GM18868 (cell line): ENCODE data around the gene RPA4.
A peak's percentile ranks its signal among the peaks of the same experiment; 100 is the strongest.
"Not testable (repeated sequence)": the region's sequence is repeated elsewhere in the genome, so short reads cannot be mapped to it uniquely, and the experiment has no call there.

Experiments
- ATAC-seq: cut with Tn5 transposase; IDR thresholded peaks from one replicate; pipeline ENCODE4 v1.9.1; 2021; ENCODE audit warnings: mild to moderate bottlenecking, moderate library complexity; ENCODE audit not compliant: unreplicated experiment

RPA4 gene, protein sequence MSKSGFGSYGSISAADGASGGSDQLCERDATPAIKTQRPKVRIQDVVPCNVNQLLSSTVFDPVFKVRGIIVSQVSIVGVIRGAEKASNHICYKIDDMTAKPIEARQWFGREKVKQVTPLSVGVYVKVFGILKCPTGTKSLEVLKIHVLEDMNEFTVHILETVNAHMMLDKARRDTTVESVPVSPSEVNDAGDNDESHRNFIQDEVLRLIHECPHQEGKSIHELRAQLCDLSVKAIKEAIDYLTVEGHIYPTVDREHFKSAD

DNA sequence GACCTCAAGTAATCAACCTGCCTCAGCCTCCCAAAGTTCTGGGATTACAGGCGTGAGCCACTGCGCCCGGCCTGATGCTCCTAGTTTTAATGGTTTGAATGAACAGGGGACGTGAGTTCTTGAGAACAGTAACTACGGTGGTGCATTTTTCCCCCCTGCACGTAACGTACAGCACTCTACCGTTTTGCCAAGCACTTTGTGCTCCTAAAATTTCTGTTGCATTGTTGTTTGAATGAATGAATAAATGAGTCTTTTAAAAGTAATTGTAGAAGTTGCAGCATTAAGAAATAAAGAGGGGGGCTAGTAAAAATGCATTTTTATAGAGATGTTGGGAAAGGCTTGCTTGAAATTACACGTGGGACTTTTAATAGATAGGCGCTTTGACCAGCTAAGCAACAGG is at the start of gene RPA4:
TSS of gene RPA4 (plus strand) at position 301 of the 400 bp plus-strand sequence. CDS start 403 bp downstream, outside the sequence.
- ATAC-seq, result no peak

DNA sequence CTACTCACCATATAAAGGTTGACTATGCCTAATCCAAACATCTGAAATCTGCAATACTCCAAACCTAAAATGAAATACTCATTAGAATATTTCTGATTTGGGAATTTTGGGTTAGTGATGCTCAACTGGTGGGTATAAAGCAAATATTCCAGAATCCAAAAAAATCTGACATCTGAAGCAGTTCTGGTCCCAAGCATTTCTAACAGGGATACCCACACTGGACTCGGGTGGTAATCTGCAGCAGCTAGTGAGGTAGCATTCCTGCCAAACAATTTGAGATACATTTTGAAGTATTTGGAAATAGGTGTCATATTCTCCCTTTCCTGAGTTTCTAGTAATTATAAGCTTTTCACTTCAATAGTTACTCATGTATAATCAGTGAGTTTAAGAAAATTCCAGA is 49.6 kb upstream of the RPA4 start:
- no peak for ATAC-seq

DNA sequence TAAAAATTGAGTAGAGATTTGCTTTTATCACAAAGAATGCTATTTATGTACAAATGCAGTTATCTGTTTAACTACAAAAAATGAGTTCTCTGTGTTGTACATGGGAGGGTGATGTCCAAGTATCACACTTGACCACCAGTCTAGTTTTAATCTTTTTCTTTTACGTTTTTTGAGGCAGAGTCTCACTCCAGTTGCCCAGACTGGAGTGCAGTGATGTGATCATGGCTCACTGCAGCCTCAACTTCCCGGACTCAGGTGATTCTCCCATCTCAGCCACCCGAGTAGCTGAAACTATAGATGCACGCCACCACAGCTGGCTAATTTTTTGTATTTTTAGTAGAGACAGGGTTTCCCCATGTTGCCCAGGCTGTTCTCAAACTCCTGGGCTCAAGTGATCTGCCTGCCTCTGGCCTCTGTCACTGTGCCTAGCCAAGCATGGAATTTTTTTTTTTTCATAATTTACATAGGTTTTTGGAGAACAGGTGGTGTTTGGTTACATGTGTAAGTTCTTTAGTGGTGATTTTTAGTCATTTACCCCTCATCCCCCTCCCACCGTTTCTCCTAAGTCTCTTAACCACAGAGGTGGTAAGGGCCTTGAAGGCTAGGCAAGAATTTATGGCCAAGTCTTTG is 47.9 kb upstream of the RPA4 start:
- ATAC-seq, result peak; percentile 83

DNA sequence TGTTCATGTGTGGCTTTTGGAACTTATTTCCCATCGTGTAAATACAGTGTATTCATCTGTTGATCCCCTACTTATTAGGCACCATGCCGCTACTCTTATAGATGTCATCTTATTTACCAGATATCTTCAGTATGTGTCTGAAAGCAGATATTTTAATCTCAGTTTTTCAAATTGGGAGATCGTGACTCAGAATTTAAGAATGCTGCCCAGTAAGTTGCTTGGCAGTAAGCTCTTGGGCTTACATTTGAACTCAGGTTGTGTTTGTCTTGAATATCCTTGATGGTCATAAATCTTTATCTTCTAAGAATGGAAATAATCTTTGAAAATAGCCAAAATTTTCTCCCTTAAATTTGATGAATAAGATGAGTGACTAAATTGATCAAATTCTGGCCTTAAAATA is 45.9 kb upstream of the RPA4 start:
- ATAC-seq, result no peak

DNA sequence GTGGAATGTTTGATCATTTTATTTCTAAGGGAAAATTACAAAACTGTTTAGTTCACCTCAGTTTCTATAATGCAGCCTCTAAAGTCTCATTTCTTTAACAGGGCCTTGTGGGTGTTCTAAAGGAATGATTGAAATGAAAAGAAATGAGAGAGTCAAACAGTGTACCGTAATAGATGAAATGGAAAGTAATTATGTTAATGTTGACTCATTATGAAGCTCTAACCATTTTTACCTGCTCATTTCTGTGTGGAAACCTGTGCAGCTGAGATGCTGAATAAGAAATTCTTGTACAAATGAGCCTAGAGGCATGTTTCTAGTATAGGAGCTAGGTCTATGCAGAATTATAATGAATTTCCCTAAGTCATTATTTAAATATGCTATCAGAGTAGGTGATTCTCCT is 45.2 kb upstream of the RPA4 start:
- ATAC-seq, result no peak

DNA sequence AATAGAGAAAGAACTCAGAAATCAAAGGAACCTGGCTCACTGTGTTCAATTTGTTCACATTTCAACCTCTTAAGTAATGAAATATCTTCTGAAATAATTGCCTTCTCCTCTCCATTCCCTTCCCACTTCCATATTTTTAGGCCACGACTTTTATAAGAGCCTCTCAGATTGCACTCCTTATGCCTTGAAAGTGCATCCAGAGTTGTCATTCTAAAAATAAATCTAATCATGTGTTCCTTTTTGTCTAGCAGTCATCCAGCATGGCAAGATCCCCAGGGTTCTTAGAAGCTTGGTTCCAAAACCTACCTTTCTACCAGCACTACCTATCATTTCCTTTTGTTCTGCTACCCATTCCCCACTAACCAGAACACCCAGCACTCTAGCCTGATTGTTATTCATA is 42.4 kb upstream of the RPA4 start:
- ATAC-seq, result no peak

DNA sequence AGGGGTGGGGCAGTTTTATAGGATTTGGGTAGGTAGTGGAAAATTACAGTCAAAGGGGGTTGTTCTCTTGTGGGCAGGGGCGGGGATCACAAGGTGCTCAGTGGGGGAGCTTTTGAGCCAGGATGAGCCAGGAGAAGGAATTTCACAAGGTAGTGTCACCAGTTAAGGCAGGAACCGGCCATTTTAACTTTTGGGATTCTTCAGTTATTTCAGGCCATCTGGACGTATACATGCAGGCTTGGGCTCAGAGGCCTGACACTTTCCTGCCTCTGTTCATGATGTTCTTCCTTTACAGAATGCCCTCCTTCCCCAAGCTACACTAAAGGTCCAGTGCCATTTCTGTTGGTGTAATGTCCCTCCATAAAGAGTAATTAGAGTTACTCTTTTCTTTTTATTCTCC is 41.8 kb upstream of the RPA4 start:
- ATAC-seq, result not testable (repeated sequence)

DNA sequence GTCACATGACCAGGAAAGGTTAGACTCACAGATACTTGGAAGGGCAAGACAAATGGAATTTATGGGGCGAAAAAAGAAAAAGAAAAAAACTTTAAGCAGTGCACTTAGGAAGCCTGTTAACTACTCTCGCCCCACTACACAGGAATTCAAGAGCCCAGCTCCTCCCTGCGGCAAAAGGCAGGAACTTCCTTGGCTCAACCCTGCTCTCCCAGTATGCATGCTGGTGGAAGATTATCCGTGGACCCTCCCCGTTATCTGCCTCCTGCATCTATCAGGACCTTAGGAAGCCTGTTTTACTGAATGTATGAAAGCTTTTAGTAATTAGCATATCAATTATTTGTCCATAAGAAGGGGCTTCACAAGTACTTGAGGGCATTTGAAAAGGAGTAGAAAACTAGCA is 40.1 kb upstream of the RPA4 start:
- no peak for ATAC-seq

DNA sequence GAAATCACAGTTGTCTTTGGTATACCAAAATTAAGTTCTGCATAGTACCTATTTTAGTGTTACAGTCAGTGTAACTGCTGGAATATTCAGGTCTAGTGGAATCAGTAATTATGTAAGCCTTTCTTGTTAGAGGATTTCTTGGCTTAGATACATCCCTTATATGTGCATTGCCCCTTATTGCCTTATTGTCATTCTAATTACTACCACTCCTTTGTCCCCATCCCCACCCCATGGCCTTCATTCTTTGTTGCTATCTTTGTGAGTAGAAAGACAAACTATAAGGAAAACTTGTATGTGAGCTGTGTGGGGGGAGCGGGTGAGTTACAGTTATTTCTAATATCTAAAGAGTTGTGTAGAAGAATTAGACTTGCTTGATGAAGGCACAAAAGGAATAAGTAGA is 36.9 kb upstream of the RPA4 start:
- ATAC-seq, result no peak

DNA sequence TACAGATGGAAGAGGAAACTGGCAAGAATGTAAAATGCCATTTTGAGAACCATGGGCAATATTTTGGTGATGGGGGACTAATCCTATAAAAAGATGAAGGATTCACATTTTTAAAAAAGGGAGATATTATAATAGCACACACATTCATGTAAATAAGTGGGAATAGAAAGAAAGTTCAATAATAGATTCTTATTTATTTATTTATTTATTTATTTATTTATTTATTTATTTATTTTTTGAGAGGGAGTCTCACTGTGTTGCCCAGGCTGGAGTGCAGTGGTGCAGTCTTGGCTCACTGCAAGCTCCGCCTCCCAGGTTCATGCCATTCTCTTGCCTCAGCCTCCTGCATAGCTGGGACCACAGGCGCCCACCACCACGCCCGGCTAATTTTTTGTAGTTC is 24.3 kb upstream of the RPA4 start:
- not testable (repeated sequence) for ATAC-seq

DNA sequence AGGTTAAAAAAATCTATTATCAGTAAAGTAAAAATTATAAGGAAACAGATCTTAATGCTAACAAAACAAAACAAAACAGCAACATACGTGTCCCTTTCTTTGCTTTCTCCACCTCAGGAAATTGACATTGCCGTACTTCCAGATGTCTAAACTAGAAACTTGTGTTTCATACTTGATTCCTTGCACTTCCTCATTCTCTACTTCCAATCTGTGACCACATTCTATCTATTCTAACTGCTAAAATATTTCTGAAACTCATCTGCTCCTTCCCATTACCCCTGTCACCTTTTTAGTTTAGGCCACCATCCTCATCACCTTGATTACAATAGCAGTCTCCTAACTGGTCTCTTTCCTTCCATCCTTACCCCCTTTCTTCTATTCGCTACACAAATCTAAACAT is 22.5 kb upstream of the RPA4 start:
- ATAC-seq, result peak; percentile 82

DNA sequence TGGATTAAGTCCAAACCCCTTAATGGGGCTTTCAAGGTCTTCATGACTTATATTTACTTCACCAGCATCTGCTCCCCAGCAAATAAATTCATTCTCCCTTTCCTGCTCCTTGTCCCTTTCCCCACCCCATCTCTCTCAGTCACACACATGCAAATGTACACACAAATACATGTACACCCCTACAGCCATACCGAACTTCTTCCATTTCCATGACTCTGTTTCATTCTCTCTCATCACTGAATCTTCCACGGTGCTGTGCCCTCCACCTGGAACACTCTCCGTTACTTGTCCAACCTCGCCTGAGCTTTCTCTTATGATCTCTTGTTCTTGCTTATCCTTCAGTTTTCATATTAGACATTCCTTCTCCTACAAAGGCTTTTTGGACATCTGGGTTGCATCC is 22.0 kb upstream of the RPA4 start:
- peak; percentile 51 for ATAC-seq

DNA sequence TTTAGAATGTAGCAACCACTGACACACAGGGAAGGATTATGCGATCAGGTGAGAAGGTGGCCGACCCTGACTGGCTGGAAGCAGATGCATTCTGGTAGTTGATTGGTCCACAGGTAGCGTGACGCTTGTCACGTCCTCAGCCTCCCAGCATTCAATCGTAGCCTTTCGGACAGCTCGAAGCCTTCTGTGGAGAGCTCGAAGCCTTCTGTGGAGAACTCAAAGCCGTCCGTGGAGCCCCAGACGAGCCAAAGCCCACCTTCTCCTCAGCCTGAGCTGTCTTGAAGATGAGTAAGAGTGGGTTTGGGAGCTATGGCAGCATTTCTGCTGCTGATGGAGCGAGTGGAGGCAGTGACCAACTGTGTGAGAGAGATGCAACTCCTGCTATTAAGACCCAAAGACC is 319 bp downstream of the RPA4 start:
- no peak for ATAC-seq

DNA sequence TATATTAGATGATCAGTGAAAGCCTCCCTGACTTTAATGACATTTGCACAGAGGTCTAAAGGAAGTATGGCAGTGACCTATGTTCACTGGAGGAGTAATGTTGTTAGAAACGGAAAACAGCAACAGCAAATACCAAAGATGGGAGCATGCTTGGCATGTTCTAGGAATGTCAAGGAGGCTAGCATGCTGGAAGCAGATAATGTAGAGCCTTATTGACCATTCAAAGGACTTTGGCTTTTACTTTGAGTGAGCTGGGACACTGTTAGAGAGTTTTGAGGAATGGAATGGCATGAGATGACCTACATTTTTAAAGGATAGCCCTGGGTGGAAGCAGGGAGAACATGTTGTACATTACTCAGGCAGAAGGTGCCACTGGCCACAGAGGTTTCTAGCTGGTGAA is 6.0 kb downstream of the RPA4 start:
- no peak for ATAC-seq

DNA sequence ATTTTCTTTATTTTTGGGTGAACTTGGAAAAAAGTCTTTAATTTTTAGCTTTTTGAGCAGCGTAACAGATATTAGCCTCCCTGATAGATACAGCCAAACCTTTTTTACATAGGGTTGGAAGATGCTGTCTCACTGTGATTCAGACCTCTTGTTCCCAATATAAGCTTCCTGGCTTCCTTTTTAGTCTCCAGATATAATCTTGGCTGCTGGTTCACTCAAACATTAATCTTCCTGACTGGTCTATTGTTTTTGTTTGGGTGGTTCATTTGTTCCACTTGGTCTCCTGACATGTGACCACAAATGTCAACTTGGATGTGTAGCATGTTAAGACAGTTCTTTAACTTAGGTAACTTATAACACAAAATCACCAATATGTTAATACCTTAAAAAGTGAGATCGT is 23.0 kb downstream of the RPA4 start:
- no peak for ATAC-seq

DNA sequence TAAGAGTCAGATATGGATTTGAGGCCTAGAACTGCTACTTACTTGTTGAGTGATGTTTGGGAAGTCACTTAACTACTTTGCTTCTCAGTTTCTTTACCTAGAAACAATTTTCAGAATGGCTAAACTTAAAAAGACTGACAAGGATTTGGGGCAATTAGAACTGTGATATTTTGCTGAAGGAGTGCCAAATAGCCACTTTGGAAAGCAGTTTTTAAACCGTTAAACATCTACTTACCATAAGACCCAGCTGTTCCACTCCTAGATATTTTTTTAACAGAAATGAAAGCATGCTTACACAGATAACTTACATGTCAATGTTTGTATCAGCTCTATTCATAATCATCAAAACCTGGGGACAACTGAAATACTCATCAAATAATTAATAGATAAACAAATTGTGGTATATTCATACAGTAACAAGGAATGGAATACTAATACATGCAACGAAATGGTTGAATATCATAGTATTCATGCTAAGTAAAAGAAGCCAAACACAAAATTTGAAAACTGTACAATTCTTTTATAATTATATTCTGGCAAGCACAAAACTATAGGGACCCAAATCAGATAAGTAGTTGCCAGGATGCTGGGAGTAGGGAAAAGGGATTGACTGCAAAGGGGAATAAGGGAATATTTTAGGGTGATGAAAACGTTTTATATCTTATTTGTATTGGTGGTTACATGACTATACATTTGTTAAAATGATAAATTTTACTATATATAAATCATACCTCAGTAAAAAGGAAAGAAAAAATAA is 24.0 kb downstream of the RPA4 start:
- no peak for ATAC-seq

DNA sequence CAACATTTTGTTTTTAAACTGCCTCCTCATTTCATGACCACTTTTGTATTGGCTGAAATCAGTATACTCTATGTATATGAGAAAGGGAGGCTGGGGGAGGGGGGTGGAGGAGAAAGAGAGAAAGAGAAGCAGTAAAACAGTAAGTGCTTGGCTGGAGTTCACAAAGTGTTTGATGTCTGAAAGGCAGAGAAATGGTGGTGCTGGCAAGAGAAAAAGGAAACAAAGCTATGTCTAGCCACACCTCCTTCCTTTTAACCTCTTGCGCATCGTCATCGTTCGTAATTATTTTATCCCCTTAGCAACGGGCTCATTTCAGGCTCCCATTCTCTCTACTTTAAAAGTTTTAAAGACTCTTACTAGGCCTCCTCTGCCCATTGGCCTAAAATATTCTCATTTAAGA is 25.6 kb downstream of the RPA4 start:
- no peak for ATAC-seq

DNA sequence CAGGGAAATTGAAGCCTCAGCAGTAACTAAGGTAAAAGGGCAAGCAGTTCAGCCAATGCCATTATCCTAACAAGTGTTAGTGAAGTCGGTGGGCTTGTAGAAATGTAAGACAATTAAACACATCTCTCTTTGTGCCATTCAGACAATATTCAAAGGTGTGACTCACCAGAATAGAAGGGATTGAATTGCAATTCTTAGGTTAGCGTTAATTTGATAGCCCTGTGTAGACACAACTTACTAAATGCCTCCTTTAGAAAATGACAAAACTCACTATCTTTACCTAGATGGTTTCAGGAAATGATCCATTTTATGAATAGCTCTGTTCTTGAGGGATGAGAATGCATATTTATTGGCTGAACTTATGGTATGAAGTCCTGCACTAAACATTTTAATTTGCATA is 35.2 kb downstream of the RPA4 start:
- no peak for ATAC-seq

DNA sequence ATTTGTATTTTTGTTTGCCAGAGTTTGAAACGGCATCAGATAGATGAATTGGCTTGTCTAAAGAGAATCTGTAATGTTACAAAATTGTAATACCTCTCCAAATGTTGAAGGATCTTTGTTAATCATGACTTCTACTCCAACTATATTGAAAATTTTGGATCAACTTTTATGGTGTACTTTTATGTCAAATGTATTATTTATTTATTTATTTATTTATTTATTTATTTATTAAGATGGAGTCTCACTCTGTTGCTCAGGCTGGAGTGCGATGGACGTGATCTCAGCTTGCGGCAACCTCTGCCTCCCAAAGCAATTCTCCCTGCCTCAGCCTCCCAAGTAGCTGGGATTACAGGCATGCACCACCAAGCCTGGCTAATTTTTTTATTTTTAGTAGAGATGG is 36.0 kb downstream of the RPA4 start:
- ATAC-seq, result no peak

DNA sequence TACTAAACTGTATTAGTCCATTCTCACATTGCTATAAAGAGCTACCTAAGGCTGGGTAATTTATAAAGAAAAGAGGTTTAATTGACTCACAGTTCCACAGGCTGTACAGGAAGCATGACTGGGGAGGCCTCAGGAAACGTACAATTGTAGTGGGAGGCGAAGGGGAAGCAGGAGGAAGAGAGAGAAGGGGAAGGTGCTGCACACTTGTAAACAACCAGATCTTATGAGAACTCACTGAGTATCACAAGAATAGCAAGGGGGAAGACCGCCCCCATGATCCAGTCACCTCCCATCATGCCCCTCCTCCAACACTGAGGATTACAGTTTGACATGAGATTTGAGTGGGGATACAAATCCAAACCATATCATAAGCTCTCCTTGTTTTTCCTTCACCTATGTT is 40.9 kb downstream of the RPA4 start:
- no peak for ATAC-seq

DNA sequence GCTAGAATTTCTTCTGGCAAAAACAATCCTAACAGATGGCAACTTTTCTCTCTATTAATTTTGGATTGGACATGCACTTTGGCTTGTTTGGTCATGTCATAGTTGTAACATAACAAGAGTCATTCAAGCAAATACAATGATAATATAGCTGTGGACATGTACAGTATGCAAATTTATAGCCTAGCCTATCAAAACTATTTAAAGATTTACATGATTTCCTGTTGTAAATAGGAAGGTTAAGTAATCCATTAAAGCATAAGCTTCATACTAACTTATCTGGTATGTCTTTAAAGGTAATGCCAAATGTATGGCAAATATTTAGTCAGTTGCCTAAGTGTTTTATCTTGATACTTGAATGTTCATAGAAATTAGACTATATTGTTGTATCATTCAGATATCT is 45.3 kb downstream of the RPA4 start:
- no peak for ATAC-seq
